Measurements from ENCODE around the gene TIA1. TPM values are rescaled to one million over a fixed set of nuclear protein-coding genes. Genes with fewer than 3 reads are reported as not detected.

TIA1 gene
- total and polyA plus RNA-seq, 12 donors: 18.8 to 107 (median 43.2) TPM

DNA sequence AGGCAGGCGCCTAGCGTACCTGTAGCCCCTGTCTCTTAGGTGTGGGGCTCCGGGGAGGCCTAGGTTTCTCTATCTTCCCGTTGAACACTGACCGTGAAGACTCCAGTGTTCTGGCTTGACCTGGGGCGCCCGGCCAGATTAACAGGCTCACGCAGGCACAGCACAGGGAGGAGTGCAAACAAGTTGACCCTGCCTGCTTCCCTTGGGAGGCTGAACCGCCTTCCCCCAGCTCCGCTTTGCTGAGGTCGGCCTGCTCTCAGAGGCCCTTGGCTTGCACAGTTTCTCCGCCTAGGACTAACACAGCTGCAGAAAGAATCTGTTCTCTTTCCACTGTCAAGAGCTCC lies 10.1 kb upstream of the TIA1 start:
- ATAC-seq (peak; percentile 60 to 81 (median 72)), DNase-seq (peak; percentile 84)
- H3K9me3 ChIP-seq: no peaks in the 10 kb centered on the region
- TF ChIP-seq, protein P1, sequence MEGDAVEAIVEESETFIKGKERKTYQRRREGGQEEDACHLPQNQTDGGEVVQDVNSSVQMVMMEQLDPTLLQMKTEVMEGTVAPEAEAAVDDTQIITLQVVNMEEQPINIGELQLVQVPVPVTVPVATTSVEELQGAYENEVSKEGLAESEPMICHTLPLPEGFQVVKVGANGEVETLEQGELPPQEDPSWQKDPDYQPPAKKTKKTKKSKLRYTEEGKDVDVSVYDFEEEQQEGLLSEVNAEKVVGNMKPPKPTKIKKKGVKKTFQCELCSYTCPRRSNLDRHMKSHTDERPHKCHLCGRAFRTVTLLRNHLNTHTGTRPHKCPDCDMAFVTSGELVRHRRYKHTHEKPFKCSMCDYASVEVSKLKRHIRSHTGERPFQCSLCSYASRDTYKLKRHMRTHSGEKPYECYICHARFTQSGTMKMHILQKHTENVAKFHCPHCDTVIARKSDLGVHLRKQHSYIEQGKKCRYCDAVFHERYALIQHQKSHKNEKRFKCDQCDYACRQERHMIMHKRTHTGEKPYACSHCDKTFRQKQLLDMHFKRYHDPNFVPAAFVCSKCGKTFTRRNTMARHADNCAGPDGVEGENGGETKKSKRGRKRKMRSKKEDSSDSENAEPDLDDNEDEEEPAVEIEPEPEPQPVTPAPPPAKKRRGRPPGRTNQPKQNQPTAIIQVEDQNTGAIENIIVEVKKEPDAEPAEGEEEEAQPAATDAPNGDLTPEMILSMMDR (IDR thresholded peaks at IDR 0.05): no peak
- no peaks in the 10 kb centered on the region for H3K27me3 ChIP-seq
- H3K4me1 ChIP-seq: peaks cover 0 to 51% (median 40%) of the 10 kb centered on the region in 9 donors
- peak overlapping the region; percentile 60 to 92 (median 89) for H3K4me3 ChIP-seq
- H3K27ac ChIP-seq: peak overlapping the region; percentile 30 to 96 (median 86)
- H3K36me3 ChIP-seq: peaks cover 0 to 43% (median 4%) of the 10 kb centered on the region in 9 donors
- WGBS, 2 donors: 1 to 2% methylated on average over 12 of the region's 12 CpGs
- intact Hi-C loops (cut with DNase I): loop anchor here in 4 of 10 donors (2.0 to 5.0 kb wide), 2 partner anchors 34 kb away; partner anchors contain the start of gene SNRPG (in 4 of the 4)

DNA sequence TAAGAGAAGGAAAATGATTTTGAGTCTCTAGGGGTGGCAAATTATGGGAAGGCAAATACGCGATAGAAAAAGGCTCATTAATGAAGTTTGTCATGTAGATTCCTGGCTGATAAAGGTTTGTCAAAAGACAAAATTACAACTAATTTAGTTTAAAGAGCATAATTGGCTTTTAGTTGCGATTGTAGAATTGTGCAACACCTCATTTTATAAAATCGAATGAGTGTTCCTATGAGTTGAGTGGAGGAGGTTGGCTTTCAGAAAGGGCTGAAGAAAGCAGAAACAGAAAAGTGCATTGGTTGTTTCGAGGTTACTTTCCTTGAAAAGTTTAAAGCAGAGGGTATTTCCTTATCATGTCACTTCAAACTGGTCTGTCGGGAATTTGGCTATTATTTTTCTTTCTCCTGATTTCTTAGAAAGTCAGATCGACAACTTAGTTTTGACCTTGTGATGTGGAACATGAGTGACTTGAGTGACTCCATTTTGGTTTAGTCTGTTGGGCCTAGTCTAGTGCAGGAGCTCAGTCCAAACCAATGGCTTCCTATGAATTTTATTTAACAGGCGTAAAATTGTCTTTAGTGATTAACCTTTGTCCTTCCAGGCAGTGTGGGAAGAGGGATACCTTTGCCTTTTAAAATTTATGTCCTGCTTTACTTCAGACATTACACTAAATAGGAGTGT lies 7.3 kb upstream of the TIA1 start:
- H3K9me3 ChIP-seq: no peaks in the 10 kb centered on the region
- DNase-seq (no peak), ATAC-seq (no peak)
- peaks cover 0 to 31% (median 24%) of the 10 kb centered on the region in 9 donors for H3K4me1 ChIP-seq
- 91 to 92% methylated on average over 8 of the region's 8 CpGs for WGBS, 2 donors
- TF ChIP-seq, protein P1 (IDR thresholded peaks at IDR 0.05): no peak
- H3K27ac ChIP-seq: no peak overlapping the region
- no peak overlapping the region for H3K4me3 ChIP-seq
- H3K36me3 ChIP-seq: peaks cover 0 to 16% (median 0%) of the 10 kb centered on the region in 9 donors
- intact Hi-C loops (cut with DNase I): loop anchor here in 2 of 10 donors (5.0 kb wide), 1 partner anchor 37 kb away; the partner anchor contains the start of gene SNRPG (in 2 of the 2)
- H3K27me3 ChIP-seq: no peaks in the 10 kb centered on the region

- no peak for ATAC-seq
- TF ChIP-seq, protein P1 (IDR thresholded peaks at IDR 0.05): no peak
- Histone ChIP-seq H3K36me3 (no peaks in the 10 kb centered on the region), H3K4me1 (peaks cover 7 to 25% (median 17%) of the 10 kb centered on the region in 9 donors), H3K27me3 (no peaks in the 10 kb centered on the region), H3K4me3 (no peak overlapping the region), H3K27ac (no peak overlapping the region), H3K9me3 (no peaks in the 10 kb centered on the region)
- intact Hi-C loops (cut with DNase I): no loop called here
- DNase-seq: no peak
- 80 to 87% methylated on average over 16 of the region's 16 CpGs for WGBS, 2 donors
Measured at GRCh38 chr2:70250434-70250833, 2.0 kb upstream of the TIA1 start.

GRCh38 chr2:70247364-70248180 lies 856 bp downstream of the TIA1 start:
- Histone ChIP-seq H3K27ac (peak overlapping the region; percentile 88 to 99 (median 94)), H3K4me1 (peaks cover 18 to 50% (median 43%) of the 10 kb centered on the region in 9 donors), H3K27me3 (no peaks in the 10 kb centered on the region), H3K36me3 (no peaks in the 10 kb centered on the region), H3K4me3 (peak overlapping the region; percentile 67 to 93 (median 74)), H3K9me3 (no peaks in the 10 kb centered on the region)
- 0 to 1% methylated on average over 20 of the region's 20 CpGs for WGBS, 2 donors
- TF ChIP-seq, protein P1 (IDR thresholded peaks at IDR 0.05): no peak
- DNase-seq (no peak), ATAC-seq (no peak)
- intact Hi-C loops (cut with DNase I): loop anchor here in 4 of 10 donors (2.0 to 10.0 kb wide), 4 partner anchors 45 to 105 kb away; partner anchors contain the start of genes C2orf42 (in 3 of the 4) and SNRPG (in 1 of the 4)

All from heart right ventricle (tissue), 16 donors.